Measurements from ENCODE around the gene DACH2.

- TF ChIP-seq PML (IDR thresholded peaks at IDR 0.05; ENCODE audit: low read length) (no peak), MAX (CRISPR knock-in tag; IDR thresholded peaks at IDR 0.05) (no peak), CTCF (IDR thresholded peaks at IDR 0.05 in 2 of 3, conservative IDR thresholded peaks at IDR 0.05 in 1 of 3; ENCODE audit: insufficient read depth in 2 of 3, low read depth in 1 of 3, low read length in 3 of 3) (no peak), PHB2 (IDR thresholded peaks at IDR 0.05; ENCODE audit: low read depth) (no peak), CHD2 (IDR thresholded peaks at IDR 0.05; ENCODE audit: low read depth, low read length) (no peak), MYNN (IDR thresholded peaks at IDR 0.05) (no peak), MYNN (CRISPR knock-in tag; IDR thresholded peaks at IDR 0.05) (no peak), ESRRA (IDR thresholded peaks at IDR 0.05; ENCODE audit: borderline replicate concordance, low read depth) (no peak), PRPF4 (IDR thresholded peaks at IDR 0.05; ENCODE audit: insufficient read depth, low read depth, low read length, poor library complexity, severe bottlenecking) (no peak), SIX5 (IDR thresholded peaks at IDR 0.05; ENCODE audit: borderline replicate concordance in 1 of 2, insufficient read depth in 1 of 2, low read depth in 1 of 2, low read length in 2 of 2) (no peak), ZNF121 (CRISPR knock-in tag; conservative IDR thresholded peaks at IDR 0.05) (no peak), SNIP1 (IDR thresholded peaks at IDR 0.05; ENCODE audit: low read depth) (no peak), ZNF589 (CRISPR knock-in tag; IDR thresholded peaks at IDR 0.05; ENCODE audit: low read depth) (no peak)
- TF ChIP-seq, protein P1, sequence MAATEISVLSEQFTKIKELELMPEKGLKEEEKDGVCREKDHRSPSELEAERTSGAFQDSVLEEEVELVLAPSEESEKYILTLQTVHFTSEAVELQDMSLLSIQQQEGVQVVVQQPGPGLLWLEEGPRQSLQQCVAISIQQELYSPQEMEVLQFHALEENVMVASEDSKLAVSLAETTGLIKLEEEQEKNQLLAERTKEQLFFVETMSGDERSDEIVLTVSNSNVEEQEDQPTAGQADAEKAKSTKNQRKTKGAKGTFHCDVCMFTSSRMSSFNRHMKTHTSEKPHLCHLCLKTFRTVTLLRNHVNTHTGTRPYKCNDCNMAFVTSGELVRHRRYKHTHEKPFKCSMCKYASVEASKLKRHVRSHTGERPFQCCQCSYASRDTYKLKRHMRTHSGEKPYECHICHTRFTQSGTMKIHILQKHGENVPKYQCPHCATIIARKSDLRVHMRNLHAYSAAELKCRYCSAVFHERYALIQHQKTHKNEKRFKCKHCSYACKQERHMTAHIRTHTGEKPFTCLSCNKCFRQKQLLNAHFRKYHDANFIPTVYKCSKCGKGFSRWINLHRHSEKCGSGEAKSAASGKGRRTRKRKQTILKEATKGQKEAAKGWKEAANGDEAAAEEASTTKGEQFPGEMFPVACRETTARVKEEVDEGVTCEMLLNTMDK (IDR thresholded peaks at IDR 0.05; ENCODE audit: borderline replicate concordance, insufficient read depth, low read depth, low read length, poor library complexity, severe bottlenecking): no peak
Measured at GRCh38 chrX:86137071-86137470, 11.2 kb upstream of the DACH2 start.

Measured in K562 (cell line).